GM06990 (cell line): Measurements from ENCODE around the gene GOLGA2.

Experiments
- DNase-seq: peaks from one replicate; pipeline ENCODE4 v3.0.0-alpha.2; 2011; ENCODE audit not compliant: insufficient read length; ENCODE audit errors: extremely low read depth
- H3K27me3 ChIP-seq: replicated peaks from 2 replicates; pipeline ENCODE4 v1.6.0; 2011; ENCODE audit warnings: low read length; ENCODE audit not compliant: control insufficient read depth, insufficient read depth
- H3K36me3 ChIP-seq: 2 replicates; pipeline ENCODE4 v1.5.1; 2011; ENCODE audit warnings: low read length; ENCODE audit not compliant: control insufficient read depth, insufficient read depth
- H3K4me3 ChIP-seq: replicated peaks from 2 replicates; pipeline ENCODE4 v1.5.1; 2011; ENCODE audit warnings: low read depth, mild to moderate bottlenecking, control low read depth, low read length
- CTCF ChIP-seq: IDR thresholded peaks from 2 replicates; pipeline ENCODE4 v1.5.1; 2011; ENCODE audit warnings: low read length, control low read depth, mild to moderate bottlenecking, inconsistent platforms; ENCODE audit not compliant: insufficient read depth, poor library complexity, severe bottlenecking

GOLGA2 gene

GRCh38 chr9:128321879-128322403, 46.1 kb upstream of the GOLGA2 start:
- H3K36me3 ChIP-seq = peaks cover 11% of the 10 kb centered on the region
- H3K4me3 ChIP-seq = peak overlapping the region; percentile 84
- no peaks in the 10 kb centered on the region for H3K27me3 ChIP-seq
- DNase-seq = no peak
- no peak for TF ChIP-seq CTCF

GRCh38 chr9:128321343-128321742, 45.5 kb upstream of the GOLGA2 start:
- TF ChIP-seq CTCF = no peak
- DNase-seq = no peak
- Histone ChIP-seq H3K4me3 (peak overlapping the region; percentile 84), H3K27me3 (no peaks in the 10 kb centered on the region), H3K36me3 (peaks cover 17% of the 10 kb centered on the region)

GRCh38 chr9:128317629-128318028, 41.8 kb upstream of the GOLGA2 start:
- peaks cover 22% of the 10 kb centered on the region for H3K36me3 ChIP-seq
- no peak for DNase-seq
- no peak overlapping the region for H3K4me3 ChIP-seq
- TF ChIP-seq CTCF = no peak
- H3K27me3 ChIP-seq = no peaks in the 10 kb centered on the region

GRCh38 chr9:128316421-128316820, 40.6 kb upstream of the GOLGA2 start:
- no peak for DNase-seq
- Histone ChIP-seq H3K4me3 (no peak overlapping the region), H3K27me3 (no peaks in the 10 kb centered on the region), H3K36me3 (peaks cover 22% of the 10 kb centered on the region)
- TF ChIP-seq CTCF = no peak

- no peak for DNase-seq
- Histone ChIP-seq H3K4me3 (no peak overlapping the region), H3K27me3 (no peaks in the 10 kb centered on the region), H3K36me3 (peaks cover 26% of the 10 kb centered on the region)
- no peak for TF ChIP-seq CTCF
These were observed 38.9 kb upstream of the GOLGA2 start for GRCh38 chr9:128314697-128315096.

GRCh38 chr9:128310461-128310860, 34.7 kb upstream of the GOLGA2 start:
- Histone ChIP-seq H3K27me3 (no peaks in the 10 kb centered on the region), H3K36me3 (peaks cover 19% of the 10 kb centered on the region), H3K4me3 (no peak overlapping the region)
- no peak for TF ChIP-seq CTCF
- DNase-seq = no peak
